GM21786 (cell line): Measurements from ENCODE around the gene BCKDK.
"Not testable (repeated sequence)": the region's sequence is repeated elsewhere in the genome, so short reads cannot be mapped to it uniquely, and the experiment has no call there.

Source experiments
- ATAC-seq: cut with Tn5 transposase; IDR thresholded peaks from one replicate; pipeline ENCODE4 v1.9.1; 2021; ENCODE audit not compliant: unreplicated experiment

The BCKDK gene

GRCh38 chr16:31120129-31120528, 11.9 kb downstream of the BCKDK start:
- no peak for ATAC-seq

DNA sequence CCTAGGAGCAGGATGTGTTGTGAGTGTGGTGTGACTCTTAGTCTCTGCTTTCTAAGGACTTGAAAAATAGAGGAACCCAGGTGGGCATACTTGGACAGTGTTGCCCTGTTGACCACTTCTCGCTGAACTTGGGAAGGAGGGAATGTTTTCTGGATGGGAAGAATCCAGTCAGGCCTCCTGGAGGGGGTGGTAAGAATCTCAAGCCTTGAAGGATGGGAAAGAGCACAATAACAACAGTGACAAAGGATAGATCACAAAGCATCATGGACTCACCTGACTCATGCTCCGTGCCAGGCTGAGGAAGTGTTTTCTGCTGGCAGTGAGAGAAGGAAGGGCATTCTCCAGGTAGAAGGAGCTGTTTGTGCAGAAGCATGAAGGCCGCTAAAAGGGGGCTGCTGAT, 17.7 kb downstream of the BCKDK start:
- no peak for ATAC-seq

- no peak for ATAC-seq
Observed at GRCh38 chr16:31127182-31127581, 19.0 kb downstream of the BCKDK start.

- ATAC-seq: no peak
Observed at GRCh38 chr16:31128711-31129567, 20.8 kb downstream of the BCKDK start.

DNA sequence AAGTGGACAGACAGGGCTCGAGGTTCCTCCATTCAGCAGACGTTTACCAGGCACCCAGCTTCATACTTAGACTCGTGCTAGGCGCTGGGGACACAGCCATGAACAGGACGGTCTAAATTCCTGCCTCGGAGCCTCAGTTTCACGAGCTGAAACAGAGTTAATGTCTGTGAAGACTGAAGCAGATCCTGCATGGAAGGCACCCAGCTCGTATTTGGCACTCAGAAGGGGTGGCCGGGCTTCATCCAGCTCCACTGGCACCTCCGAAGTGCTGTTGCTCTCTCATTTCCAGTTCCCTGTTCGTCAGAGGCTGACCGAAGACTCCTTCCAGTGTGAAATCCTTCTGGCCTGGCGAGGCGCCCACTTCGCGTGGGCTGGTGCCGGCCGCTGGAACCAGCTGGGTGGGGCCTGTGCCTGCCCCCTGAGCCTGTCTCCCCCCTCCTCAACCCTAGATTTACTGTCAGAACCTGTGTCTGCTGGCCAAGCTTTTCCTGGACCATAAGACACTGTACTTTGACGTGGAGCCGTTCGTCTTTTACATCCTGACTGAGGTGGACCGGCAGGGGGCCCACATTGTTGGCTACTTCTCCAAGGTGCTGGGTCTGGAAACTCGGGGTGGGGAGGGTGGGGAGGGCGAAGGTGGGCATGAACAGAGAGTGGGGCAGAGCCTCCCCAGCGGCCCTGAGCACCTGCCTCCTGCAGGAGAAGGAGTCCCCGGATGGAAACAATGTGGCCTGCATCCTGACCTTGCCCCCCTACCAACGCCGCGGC, 21.6 kb downstream of the BCKDK start:
- ATAC-seq: no peak

DNA sequence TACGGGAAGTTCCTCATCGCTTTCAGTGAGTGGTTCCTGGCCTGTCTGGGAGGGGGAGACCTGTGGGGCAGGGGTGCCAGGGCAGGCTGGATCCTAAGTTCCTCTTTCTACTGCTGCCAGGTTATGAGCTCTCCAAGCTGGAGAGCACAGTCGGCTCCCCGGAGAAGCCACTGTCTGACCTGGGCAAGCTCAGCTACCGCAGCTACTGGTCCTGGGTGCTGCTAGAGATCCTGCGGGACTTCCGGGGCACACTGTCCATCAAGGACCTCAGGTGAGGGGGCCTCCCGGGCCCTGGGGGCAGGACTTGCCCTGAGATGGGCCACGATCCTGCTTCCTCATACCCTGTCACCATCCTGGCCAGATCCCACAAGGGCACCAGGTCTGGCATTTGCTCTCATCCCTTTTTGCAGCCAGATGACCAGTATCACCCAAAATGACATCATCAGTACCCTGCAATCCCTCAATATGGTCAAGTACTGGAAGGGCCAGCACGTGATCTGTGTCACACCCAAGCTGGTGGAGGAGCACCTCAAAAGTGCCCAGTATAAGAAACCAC, 22.2 kb downstream of the BCKDK start:
- ATAC-seq: no peak

DNA sequence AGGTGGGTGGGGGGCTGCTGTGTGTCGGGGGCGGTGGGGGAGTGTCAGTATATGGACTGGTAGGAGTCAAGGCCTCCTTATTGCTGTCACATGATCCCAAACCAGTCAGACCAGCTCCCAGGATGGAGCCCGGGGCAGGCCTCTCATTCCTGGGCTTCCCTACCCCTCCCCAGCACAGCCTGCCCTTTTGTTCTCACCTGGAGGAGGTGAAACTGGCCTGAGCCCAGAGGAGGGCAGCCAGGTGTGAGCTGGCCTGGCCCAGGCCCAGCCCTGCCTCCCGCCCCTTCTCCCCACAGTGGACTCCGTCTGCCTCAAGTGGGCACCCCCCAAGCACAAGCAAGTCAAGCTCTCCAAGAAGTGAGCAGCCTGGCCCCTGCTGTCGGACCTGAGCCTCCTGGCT, 22.7 kb downstream of the BCKDK start:
- ATAC-seq: no peak

GRCh38 chr16:31131416-31131815, 23.2 kb downstream of the BCKDK start:
- ATAC-seq: no peak

DNA sequence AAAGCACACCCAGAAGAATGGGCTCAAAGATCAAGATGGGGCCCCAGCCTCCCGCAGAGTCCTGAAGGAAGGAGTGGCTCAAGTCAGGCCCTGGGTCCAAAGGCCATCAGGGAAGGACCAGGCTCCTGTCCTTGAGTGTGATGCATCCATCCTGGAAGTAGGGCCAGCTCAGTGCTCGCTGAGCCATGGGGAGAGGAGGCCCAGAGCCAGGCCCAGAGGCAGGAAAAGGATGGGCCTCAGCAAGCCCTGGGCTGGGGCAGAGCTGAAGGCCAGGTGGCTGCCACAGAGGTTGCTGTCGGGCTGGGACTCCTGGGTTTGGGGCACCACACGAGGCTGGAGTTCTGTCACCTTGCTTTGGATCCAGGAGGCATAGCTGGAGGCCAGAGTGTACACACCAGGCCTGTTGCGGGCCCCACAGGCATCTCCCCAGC, 23.7 kb downstream of the BCKDK start:
- ATAC-seq: no peak

GRCh38 chr16:31132303-31132979, 24.3 kb downstream of the BCKDK start:
- ATAC-seq: no peak

GRCh38 chr16:31133046-31133501, 24.9 kb downstream of the BCKDK start:
- no peak for ATAC-seq

DNA sequence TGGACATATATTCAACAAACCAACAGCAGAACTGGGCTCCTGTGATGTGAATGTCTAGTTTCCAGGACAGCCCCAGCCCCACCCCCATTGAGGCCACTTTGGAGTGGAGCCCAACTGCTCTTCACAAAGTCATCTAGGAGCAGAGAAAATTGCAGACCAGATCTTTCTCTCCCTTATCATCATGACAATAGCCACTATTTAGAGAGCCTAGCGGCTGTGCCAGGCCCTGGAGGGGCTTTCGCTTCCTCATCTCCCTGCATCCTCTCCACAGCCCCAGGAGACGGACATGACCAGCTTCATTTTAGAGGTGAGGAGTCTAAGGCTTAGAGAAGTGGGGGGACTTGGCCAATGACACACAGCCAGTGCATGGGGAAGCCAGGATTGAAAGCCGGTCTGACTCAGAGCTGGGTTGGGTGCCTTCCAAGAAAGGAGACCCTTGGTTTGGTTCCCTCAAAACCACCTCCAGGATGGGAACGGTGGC, 25.9 kb downstream of the BCKDK start:
- ATAC-seq: no peak

- ATAC-seq: no peak
Observed at GRCh38 chr16:31134625-31135534, 26.7 kb downstream of the BCKDK start.

DNA sequence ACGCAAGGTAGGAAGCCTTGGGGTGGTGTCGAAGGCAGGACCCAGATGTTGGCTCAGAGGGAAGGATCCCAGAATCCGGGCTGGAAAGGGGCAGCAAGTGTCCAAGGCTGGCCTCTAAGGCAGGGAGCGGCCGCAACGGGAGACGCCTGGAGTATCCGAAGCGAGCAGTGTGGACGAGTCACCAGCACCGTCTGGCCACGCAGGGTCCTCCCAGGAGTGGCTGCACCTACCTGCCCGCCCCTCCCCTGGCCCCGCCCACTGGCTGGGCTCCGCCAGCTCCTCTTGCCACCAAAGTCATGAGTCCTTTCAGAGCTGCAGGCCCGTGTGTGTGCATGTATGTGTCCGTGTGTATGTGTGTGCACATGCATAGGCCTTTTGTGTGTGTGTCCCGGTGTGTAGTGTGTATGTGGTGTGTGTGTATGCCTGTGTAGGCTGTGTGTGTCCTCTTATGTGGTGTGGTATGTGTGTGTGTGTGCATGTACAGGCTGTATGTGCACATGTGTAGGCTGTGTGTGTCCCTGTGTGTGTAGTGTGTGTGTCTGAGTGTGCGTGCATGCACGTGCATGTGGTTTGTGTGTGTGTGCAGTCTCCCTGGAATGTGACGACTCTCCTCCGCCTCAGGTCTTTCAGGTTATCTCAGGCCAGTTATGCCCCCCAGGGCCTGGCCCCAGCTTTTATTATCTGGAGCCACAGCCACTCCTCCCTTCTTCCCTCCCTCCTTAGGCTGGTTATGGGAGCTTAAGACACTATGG, 27.5 kb downstream of the BCKDK start, which contains the start of gene PRSS8:
Gene PRSS8, minus strand, starts transcription at position 193 of the 752 bp plus-strand sequence. CDS start 229 bp downstream, outside the sequence.
- ATAC-seq: no peak

GRCh38 chr16:31136287-31136662, 28.1 kb downstream of the BCKDK start:
- no peak for ATAC-seq

DNA sequence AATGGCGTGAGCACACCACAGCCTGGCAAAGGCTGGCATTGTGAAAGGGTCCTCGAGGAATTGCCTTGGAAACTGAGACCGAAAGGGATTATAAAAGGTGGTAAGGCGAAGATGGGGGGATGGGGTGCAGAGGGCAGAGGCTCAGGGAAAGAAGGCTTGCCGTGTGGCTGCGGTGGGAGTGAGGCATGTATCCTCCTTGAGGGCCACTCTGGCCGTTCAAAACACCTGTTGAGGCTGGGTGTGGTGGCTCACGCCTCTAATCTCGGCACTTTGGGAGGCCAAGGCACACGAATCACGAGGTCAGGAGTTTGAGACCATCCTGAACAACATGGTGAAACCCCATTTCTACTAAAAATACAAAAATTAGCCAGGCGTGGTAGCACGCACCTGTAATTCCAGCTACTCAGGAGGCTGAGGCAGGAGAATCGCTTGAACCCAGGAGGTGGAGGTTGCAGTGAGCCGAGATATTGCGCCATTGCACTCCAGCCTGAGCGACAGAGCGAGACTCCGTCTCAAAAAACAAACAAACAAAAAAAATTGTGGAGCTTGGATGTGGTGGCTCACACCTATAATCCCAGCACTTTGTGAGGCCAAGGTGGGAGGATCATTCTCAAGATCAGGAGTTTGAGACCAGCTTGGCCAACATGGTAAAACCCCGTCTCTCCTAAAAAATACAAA, 28.8 kb downstream of the BCKDK start:
- not testable (repeated sequence) for ATAC-seq

DNA sequence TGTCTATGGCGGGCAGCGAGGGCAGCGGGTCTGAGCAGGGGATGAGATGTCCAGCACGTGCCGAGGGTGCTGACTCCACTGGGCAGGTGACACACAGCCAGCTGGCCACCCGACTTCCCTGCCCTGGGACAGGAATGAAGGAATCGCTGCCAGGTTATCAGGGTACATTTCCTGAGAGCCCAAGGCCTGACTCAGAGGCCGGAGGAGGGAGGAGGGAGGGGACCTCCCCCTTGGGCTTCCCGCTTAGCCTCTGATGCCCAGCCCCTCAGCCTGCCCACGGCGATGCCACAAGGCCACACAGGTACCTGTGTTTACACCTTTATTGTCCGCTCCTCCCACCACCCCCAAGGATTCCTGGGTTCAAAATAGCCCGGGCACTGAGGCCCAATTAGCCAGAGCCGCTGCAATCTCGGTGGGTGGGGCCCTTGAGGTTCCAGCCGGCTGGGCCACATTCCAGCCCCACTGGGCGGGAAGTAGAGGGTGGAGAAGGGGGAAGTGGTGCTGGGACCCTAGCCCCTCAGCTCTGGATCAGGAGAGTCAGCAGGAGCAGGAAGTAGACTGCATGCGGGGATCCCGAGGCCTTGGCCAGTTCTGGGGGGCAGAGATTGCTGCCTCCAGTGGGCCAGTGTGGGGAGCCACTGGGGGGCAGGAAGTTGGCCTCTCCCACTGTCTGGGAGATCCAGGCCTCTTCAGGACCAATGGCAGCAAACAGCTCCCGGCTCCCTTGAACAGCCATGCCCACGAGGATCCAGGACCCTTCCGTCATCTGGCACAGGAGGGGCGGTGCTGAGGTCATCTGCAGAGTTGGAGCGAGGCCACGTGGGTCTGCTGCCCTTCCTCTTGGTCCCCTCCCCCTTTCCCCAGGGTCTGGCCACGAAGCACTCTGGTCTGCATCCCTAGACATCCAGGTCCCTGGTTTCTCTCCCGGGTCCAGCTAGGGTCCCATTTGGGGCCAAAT, 30.7 kb downstream of the BCKDK start:
- no peak for ATAC-seq
